NCI-H2107 treated with DMSO at 0.1 percent for 48 hours (cell line): Measurements from ENCODE around the gene CDH26.

Source experiments
- DNase-seq: peaks from one replicate; lab custom pipeline; 2025; ENCODE audit not compliant: unreplicated experiment; lab: John Stamatoyannopoulos, UW

CDH26 gene

GRCh38 chr20:60058879-60059278 is 100.7 kb downstream of the CDH26 start:
- no peak for DNase-seq

GRCh38 chr20:60060006-60060557 is 101.9 kb downstream of the CDH26 start:
- no peak for DNase-seq

GRCh38 chr20:60060593-60060992 is 102.4 kb downstream of the CDH26 start:
- no peak for DNase-seq

- no peak for DNase-seq
Observed at GRCh38 chr20:60062431-60063047, 104.3 kb downstream of the CDH26 start.

GRCh38 chr20:60063048-60063451 is 104.8 kb downstream of the CDH26 start:
- DNase-seq: no peak

GRCh38 chr20:60063739-60064380 is 105.6 kb downstream of the CDH26 start:
- no peak for DNase-seq
